Stimulated activated CD4-positive, alpha-beta T cell treated with anti-CD3 and anti-CD28 coated beads, TNF-alpha, amount 100 ng/mL, for 48 hours (primary cell): ENCODE data around the gene RHEB.

Source experiments
- DNase-seq, 3 donors: peaks; one replicate each; pipeline ENCODE4 v3.0.0-alpha.2; 2020; ENCODE audit warnings: low read depth in 3 of 3

The RHEB gene

GRCh38 chr7:151529842-151530241, 10.1 kb upstream of the RHEB start:
- no peak for DNase-seq

GRCh38 chr7:151524845-151525244, 5.2 kb upstream of the RHEB start:
- DNase-seq: no peak

- no peak for DNase-seq
Observed at GRCh38 chr7:151524331-151524730, 4.6 kb upstream of the RHEB start.

GRCh38 chr7:151520419-151521261, 945 bp upstream of the RHEB start:
- peak in 2 of 3 donors; percentile 6 to 15 for DNase-seq

GRCh38 chr7:151518947-151519764, 539 bp downstream of the RHEB start:
- peak; percentile 17 to 50 (median 46) for DNase-seq

- peak; percentile 26 to 43 (median 38) for DNase-seq
Observed at GRCh38 chr7:151518105-151518946, 1.4 kb downstream of the RHEB start.

GRCh38 chr7:151517601-151518104, 2.0 kb downstream of the RHEB start:
- no peak for DNase-seq

GRCh38 chr7:151515276-151515565, 4.5 kb downstream of the RHEB start:
- no peak for DNase-seq

- no peak for DNase-seq
Observed at GRCh38 chr7:151514461-151515275, 5.0 kb downstream of the RHEB start.

GRCh38 chr7:151513133-151513532, 6.6 kb downstream of the RHEB start:
- no peak for DNase-seq

GRCh38 chr7:151512353-151512752, 7.3 kb downstream of the RHEB start:
- no peak for DNase-seq

- no peak for DNase-seq
Observed at GRCh38 chr7:151511946-151512345, 7.7 kb downstream of the RHEB start.

GRCh38 chr7:151511270-151511669, 8.4 kb downstream of the RHEB start:
- no peak for DNase-seq

- DNase-seq: no peak
Observed at GRCh38 chr7:151509670-151510333, 9.9 kb downstream of the RHEB start.

- no peak for DNase-seq
Observed at GRCh38 chr7:151508991-151509390, 10.7 kb downstream of the RHEB start.

GRCh38 chr7:151507806-151508205, 11.9 kb downstream of the RHEB start:
- DNase-seq: no peak

GRCh38 chr7:151506901-151507382, 12.8 kb downstream of the RHEB start:
- no peak for DNase-seq

- DNase-seq: no peak
Observed at GRCh38 chr7:151505836-151506468, 13.7 kb downstream of the RHEB start.

GRCh38 chr7:151505433-151505832, 14.3 kb downstream of the RHEB start:
- no peak for DNase-seq
